ENCODE measurements around the gene ASB15.

DNA sequence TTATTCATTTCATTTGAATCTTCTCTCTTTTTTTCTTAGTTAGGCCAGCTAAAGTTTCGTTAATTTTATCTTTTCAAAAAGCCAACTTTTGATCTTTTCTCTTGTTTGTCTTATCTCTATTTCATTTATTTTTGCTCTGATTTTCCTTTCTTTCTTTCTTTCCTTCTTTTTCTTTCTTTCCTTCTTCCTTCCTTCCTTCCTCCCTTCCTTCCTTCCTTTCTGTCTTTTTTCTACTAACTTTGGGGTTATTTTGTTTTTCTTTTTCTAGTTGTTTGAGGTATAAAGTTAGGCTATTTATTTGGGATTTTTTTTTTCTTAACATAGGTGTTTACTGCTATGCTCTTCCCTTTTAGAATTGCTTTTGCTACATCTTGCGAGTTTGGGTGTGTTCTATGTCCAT is 13.2 kb upstream of the ASB15 start:
- TF ChIP-seq ZNF274 (IDR thresholded peaks at IDR 0.05; ENCODE audit: low read depth, low read length) (no peak), YY1 (IDR thresholded peaks at IDR 0.05; ENCODE audit: insufficient read depth, insufficient read length) (no peak), SUZ12 (IDR thresholded peaks at IDR 0.05; ENCODE audit: extremely low read depth, insufficient read depth, insufficient read length) (no peak)

Measured in NT2/D1 (cell line).